Tibial nerve (tissue), 4 donors: ENCODE results near the gene PRKG1. TPM values are rescaled to one million over a fixed set of nuclear protein-coding genes. Genes with fewer than 3 reads are reported as not detected.

Source experiments
- DNase-seq, 2 donors: peaks; one replicate each; pipeline ENCODE4 v3.0.0-alpha.2; 2019; ENCODE audit warnings: low spot score in 2 of 2
- H3K27ac ChIP-seq, 4 donors: fragments of 200-600 bp; sonication (generic) in 3 of 4; one replicate each; pipeline ENCODE4 v1.5.1; 2017 to 2019; ENCODE audit warnings: mild to moderate bottlenecking in 1 of 4
- H3K27me3 ChIP-seq, 2 donors: fragments of 200-600 bp; sonication (generic) in 1 of 2; one replicate each; pipeline versions ENCODE4 v1.5.1 to v1.6.0; 2017 to 2019
- H3K36me3 ChIP-seq, 3 donors: fragments of 200-600 bp; sonication (generic); one replicate each; pipeline ENCODE4 v1.5.1; 2018 to 2019
- H3K4me1 ChIP-seq, 4 donors: fragments of 200-600 bp; sonication (generic) in 3 of 4; one replicate each; pipeline ENCODE4 v1.5.1; 2017 to 2019
- H3K4me3 ChIP-seq, 4 donors: fragments of 200-600 bp; sonication (generic) in 3 of 4; one replicate each; pipeline ENCODE4 v1.5.1; 2017 to 2019; ENCODE audit warnings: mild to moderate bottlenecking in 1 of 4, moderate library complexity in 1 of 4
- H3K9me3 ChIP-seq, 4 donors: fragments of 200-600 bp; sonication (generic) in 3 of 4; one replicate each; pipeline ENCODE4 v1.5.1; 2017 to 2019
- CTCF ChIP-seq, 5 experiments: fragments of 200-600 bp in 3 of 5; fragments of 450-650 bp in 2 of 5; sonication (generic) in 3 of 5; IDR thresholded peaks; one replicate each; pipeline ENCODE4 v1.5.1; 2016 to 2019; ENCODE audit warnings: antibody characterized with exemption in 5 of 5, mild to moderate bottlenecking in 3 of 5, moderate library complexity in 2 of 5
- EP300 ChIP-seq, 2 donors: sonication (generic); formaldehyde crosslinking; IDR thresholded peaks; one replicate each; pipeline ENCODE4 v1.6.1; 2017; ENCODE audit warnings: antibody characterized with exemption in 2 of 2, mild to moderate bottlenecking in 1 of 2
- POLR2A ChIP-seq, 2 donors: fragments of 450-650 bp; IDR thresholded peaks; one replicate each; pipeline ENCODE4 v1.6.1; 2017; ENCODE audit warnings: antibody characterized with exemption in 2 of 2, mild to moderate bottlenecking in 2 of 2, moderate library complexity in 2 of 2
- WGBS, 2 donors: methylation state at CpG; one replicate each; pipeline ENCODE4 v1.1.5; 2018; 5-methylcytosine and 5-hydroxymethylcytosine counted together
- total RNA-seq, 4 donors: library from RNA; depleted of rRNA; stranded (reverse); fragments of >200 nt; gene quantifications; one replicate each; pipeline ENCODE4 v1.1.0, GENCODE V29; 2016

Gene PRKG1
- total RNA-seq, 4 donors from 2014 or later = 8.7 to 35.0 (median 14.8) TPM

GRCh38 chr10:52129410-52130178 is 1055.3 kb downstream of the PRKG1 start:
- Histone ChIP-seq H3K27me3 (no peaks in the 10 kb centered on the region), H3K9me3 (no peaks in the 10 kb centered on the region), H3K36me3 (no peaks in the 10 kb centered on the region), H3K4me3 (no peak overlapping the region), H3K27ac (no peak overlapping the region), H3K4me1 (no peaks in the 10 kb centered on the region)
- no peak for DNase-seq
- TF ChIP-seq EP300 (IDR thresholded peaks at IDR 0.05) (no peak), POLR2A (IDR thresholded peaks at IDR 0.05) (no peak), CTCF (IDR thresholded peaks at IDR 0.05) (no peak)
- WGBS, 2 donors = 82 to 90% methylated on average over 3 of the region's 3 CpGs

GRCh38 chr10:52135101-52135500 is 1060.8 kb downstream of the PRKG1 start:
- 80 to 82% methylated on average over 2 of the region's 2 CpGs for WGBS, 2 donors
- Histone ChIP-seq H3K27ac (no peak overlapping the region), H3K9me3 (no peaks in the 10 kb centered on the region), H3K36me3 (no peaks in the 10 kb centered on the region), H3K4me1 (no peaks in the 10 kb centered on the region), H3K4me3 (no peak overlapping the region), H3K27me3 (no peaks in the 10 kb centered on the region)
- TF ChIP-seq EP300 (IDR thresholded peaks at IDR 0.05) (no peak), CTCF (IDR thresholded peaks at IDR 0.05) (no peak), POLR2A (IDR thresholded peaks at IDR 0.05) (no peak)
- DNase-seq = no peak

GRCh38 chr10:52136921-52137320 is 1062.6 kb downstream of the PRKG1 start:
- no peak overlapping the region for H3K4me3 ChIP-seq
- no peak for DNase-seq
- no peaks in the 10 kb centered on the region for H3K27me3 ChIP-seq
- H3K9me3 ChIP-seq = no peaks in the 10 kb centered on the region
- H3K27ac ChIP-seq = no peak overlapping the region
- no peaks in the 10 kb centered on the region for H3K36me3 ChIP-seq
- H3K4me1 ChIP-seq = no peaks in the 10 kb centered on the region
- TF ChIP-seq CTCF (IDR thresholded peaks at IDR 0.05) = no peak
- TF ChIP-seq POLR2A (IDR thresholded peaks at IDR 0.05) = no peak
- no peak for TF ChIP-seq EP300 (IDR thresholded peaks at IDR 0.05)
- WGBS, 2 donors = 89% methylated on average over 2 of the region's 2 CpGs

- WGBS, 2 donors = 89 to 100% methylated on average over 1 of the region's 1 CpG
- no peaks in the 10 kb centered on the region for H3K27me3 ChIP-seq
- TF ChIP-seq EP300 (IDR thresholded peaks at IDR 0.05) (no peak), CTCF (IDR thresholded peaks at IDR 0.05) (no peak), POLR2A (IDR thresholded peaks at IDR 0.05) (no peak)
Observed at GRCh38 chr10:52143338-52143737, 1069.1 kb downstream of the PRKG1 start.

GRCh38 chr10:52145636-52146035 is 1071.3 kb downstream of the PRKG1 start:
- H3K4me3 ChIP-seq = no peak overlapping the region
- DNase-seq = no peak
- H3K4me1 ChIP-seq = no peaks in the 10 kb centered on the region
- WGBS, 2 donors = 12 to 19% methylated on average over 1 of the region's 1 CpG
- no peak overlapping the region for H3K27ac ChIP-seq
- H3K27me3 ChIP-seq = no peaks in the 10 kb centered on the region
- TF ChIP-seq POLR2A (IDR thresholded peaks at IDR 0.05) = no peak
- H3K36me3 ChIP-seq = no peaks in the 10 kb centered on the region
- H3K9me3 ChIP-seq = no peaks in the 10 kb centered on the region

More at GRCh38 chr10:52143338-52143737, 1069.1 kb downstream of the PRKG1 start:
- Histone ChIP-seq H3K4me1 (no peaks in the 10 kb centered on the region), H3K36me3 (no peaks in the 10 kb centered on the region), H3K4me3 (no peak overlapping the region), H3K27ac (no peak overlapping the region), H3K9me3 (no peaks in the 10 kb centered on the region)
- no peak for DNase-seq
